ENCODE results near the gene ELP1.

Gene ELP1

GRCh38 chr9:108832179-108832500, 101.8 kb downstream of the ELP1 start:
- no peak overlapping the region for H3K9ac ChIP-seq (ENCODE audit: low read length)
- no peaks in the 10 kb centered on the region for H4K20me1 ChIP-seq (ENCODE audit: insufficient read depth, low read length)
- H3K36me3 ChIP-seq (replicated peaks; ENCODE audit: low read depth, low read length) = no peaks in the 10 kb centered on the region
- H3K4me2 ChIP-seq (ENCODE audit: low read length) = no peak overlapping the region
- no peaks in the 10 kb centered on the region for H3K9me3 ChIP-seq (ENCODE audit: insufficient read depth, low read length)
- H2AFZ ChIP-seq (ENCODE audit: low read depth, low read length) = no peak overlapping the region
- no peaks in the 10 kb centered on the region for H3K4me1 ChIP-seq (ENCODE audit: low read length)
- TF ChIP-seq CTCF (IDR thresholded peaks at IDR 0.05; ENCODE audit: low read depth, low read length) (no peak), EZH2phosphoT487 (IDR thresholded peaks at IDR 0.05; ENCODE audit: low read depth) (no peak)
- no peak overlapping the region for H3K4me3 ChIP-seq (ENCODE audit: low read length)
- no peaks in the 10 kb centered on the region for H3K27me3 ChIP-seq (ENCODE audit: low read depth, low read length)
- no peak overlapping the region for H3K27ac ChIP-seq (ENCODE audit: low read length)
- H3K79me2 ChIP-seq (ENCODE audit: low read length) = no peaks in the 10 kb centered on the region

GRCh38 chr9:108831496-108832178, 102.3 kb downstream of the ELP1 start:
- H3K9ac ChIP-seq (ENCODE audit: low read length) = no peak overlapping the region
- no peak overlapping the region for H3K27ac ChIP-seq (ENCODE audit: low read length)
- H3K27me3 ChIP-seq (ENCODE audit: low read depth, low read length) = no peaks in the 10 kb centered on the region
- no peak overlapping the region for H3K4me3 ChIP-seq (ENCODE audit: low read length)
- no peaks in the 10 kb centered on the region for H3K9me3 ChIP-seq (ENCODE audit: insufficient read depth, low read length)
- H3K4me2 ChIP-seq (ENCODE audit: low read length) = no peak overlapping the region
- H3K4me1 ChIP-seq (ENCODE audit: low read length) = no peaks in the 10 kb centered on the region
- no peaks in the 10 kb centered on the region for H4K20me1 ChIP-seq (ENCODE audit: insufficient read depth, low read length)
- no peaks in the 10 kb centered on the region for H3K36me3 ChIP-seq (replicated peaks; ENCODE audit: low read depth, low read length)
- H3K79me2 ChIP-seq (ENCODE audit: low read length) = no peaks in the 10 kb centered on the region
- no peak overlapping the region for H2AFZ ChIP-seq (ENCODE audit: low read depth, low read length)
- TF ChIP-seq CTCF (IDR thresholded peaks at IDR 0.05; ENCODE audit: low read depth, low read length) (no peak), EZH2phosphoT487 (IDR thresholded peaks at IDR 0.05; ENCODE audit: low read depth) (no peak)

- no peaks in the 10 kb centered on the region for H3K79me2 ChIP-seq (ENCODE audit: low read length)
- H2AFZ ChIP-seq (ENCODE audit: low read depth, low read length) = no peak overlapping the region
- no peaks in the 10 kb centered on the region for H3K4me1 ChIP-seq (ENCODE audit: low read length)
- no peak for TF ChIP-seq EZH2phosphoT487 (IDR thresholded peaks at IDR 0.05; ENCODE audit: low read depth)
- TF ChIP-seq CTCF (IDR thresholded peaks at IDR 0.05; ENCODE audit: low read depth, low read length) = no peak
- H3K4me2 ChIP-seq (ENCODE audit: low read length) = no peak overlapping the region
- no peak overlapping the region for H3K4me3 ChIP-seq (ENCODE audit: low read length)
- no peaks in the 10 kb centered on the region for H4K20me1 ChIP-seq (ENCODE audit: insufficient read depth, low read length)
- H3K9me3 ChIP-seq (ENCODE audit: insufficient read depth, low read length) = no peaks in the 10 kb centered on the region
- no peak overlapping the region for H3K27ac ChIP-seq (ENCODE audit: low read length)
- H3K27me3 ChIP-seq (ENCODE audit: low read depth, low read length) = peaks cover 8% of the 10 kb centered on the region; the same call in 1 of the 2 replicates
- no peak overlapping the region for H3K9ac ChIP-seq (ENCODE audit: low read length)
- no peaks in the 10 kb centered on the region for H3K36me3 ChIP-seq (replicated peaks; ENCODE audit: low read depth, low read length)
These were observed 103.7 kb downstream of the ELP1 start for GRCh38 chr9:108830272-108830671.

- Histone ChIP-seq H3K9me3 (ENCODE audit: insufficient read depth, low read length) (no peaks in the 10 kb centered on the region), H3K27me3 (ENCODE audit: low read depth, low read length) (peaks cover 10% of the 10 kb centered on the region; the same call in 1 of the 2 replicates), H3K79me2 (ENCODE audit: low read length) (no peaks in the 10 kb centered on the region), H4K20me1 (ENCODE audit: insufficient read depth, low read length) (no peaks in the 10 kb centered on the region), H3K4me1 (ENCODE audit: low read length) (no peaks in the 10 kb centered on the region), H3K4me2 (ENCODE audit: low read length) (no peak overlapping the region), H3K27ac (ENCODE audit: low read length) (no peak overlapping the region), H3K36me3 (replicated peaks; ENCODE audit: low read depth, low read length) (no peaks in the 10 kb centered on the region), H3K4me3 (ENCODE audit: low read length) (no peak overlapping the region), H2AFZ (ENCODE audit: low read depth, low read length) (no peak overlapping the region), H3K9ac (ENCODE audit: low read length) (no peak overlapping the region)
- TF ChIP-seq EZH2phosphoT487 (IDR thresholded peaks at IDR 0.05; ENCODE audit: low read depth) (no peak), CTCF (IDR thresholded peaks at IDR 0.05; ENCODE audit: low read depth, low read length) (no peak)
These were observed 110.1 kb downstream of the ELP1 start for GRCh38 chr9:108823829-108824228.

Data from OCI-LY3 (cell line).